Tibial nerve (tissue), 3 donors: ENCODE results near the gene S100A1.

Source experiments
- CTCF ChIP-seq, 5 experiments: fragments of 200-600 bp in 3 of 5; fragments of 450-650 bp in 2 of 5; sonication (generic) in 3 of 5; IDR thresholded peaks; one replicate each; pipeline ENCODE4 v1.5.1; 2016 to 2019; ENCODE audit warnings: antibody characterized with exemption in 5 of 5, mild to moderate bottlenecking in 3 of 5, moderate library complexity in 2 of 5
- POLR2A ChIP-seq, 2 donors: fragments of 450-650 bp; IDR thresholded peaks; one replicate each; pipeline ENCODE4 v1.6.1; 2017; ENCODE audit warnings: antibody characterized with exemption in 2 of 2, mild to moderate bottlenecking in 2 of 2, moderate library complexity in 2 of 2

DNA sequence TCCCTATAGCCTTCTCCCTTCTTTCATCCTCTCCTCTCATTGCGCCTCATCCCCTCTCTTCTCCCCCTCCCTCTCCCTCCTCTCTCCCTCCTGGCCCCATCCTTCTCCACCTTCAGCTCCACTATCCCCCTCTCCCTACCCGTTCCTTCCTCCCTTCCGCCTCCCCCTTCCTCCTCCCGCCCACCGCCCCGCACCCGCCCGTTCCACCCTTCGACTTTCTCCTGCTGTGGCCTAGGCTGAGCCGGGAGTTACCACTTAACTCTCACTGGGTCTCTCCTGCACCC, 51.8 kb downstream of the S100A1 start:
- TF ChIP-seq CTCF (IDR thresholded peaks at IDR 0.05), result no peak
- TF ChIP-seq POLR2A (IDR thresholded peaks at IDR 0.05), result no peak
